NT2/D1 (cell line): Measurements from ENCODE around the gene PPP1R37.

Experiments used
- DNase-seq: peaks from one replicate; pipeline ENCODE4 v3.0.0-alpha.2; 2011; ENCODE audit warnings: low read depth, low spot score
- H3K27me3 ChIP-seq: 2 replicates; pipeline ENCODE4 v1.6.0; 2011; ENCODE audit warnings: mild to moderate bottlenecking; ENCODE audit not compliant: insufficient read length, insufficient read depth
- H3K36me3 ChIP-seq: 2 replicates; pipeline ENCODE4 v1.6.1; 2011; ENCODE audit warnings: mild to moderate bottlenecking, low read length, mixed read lengths; ENCODE audit not compliant: insufficient read depth, insufficient read length
- H3K4me1 ChIP-seq: 2 replicates; pipeline ENCODE4 v1.5.1; 2011; ENCODE audit not compliant: insufficient read depth, insufficient read length
- H3K4me3 ChIP-seq: 2 replicates; pipeline ENCODE4 v1.5.1; 2011; ENCODE audit warnings: low read depth; ENCODE audit not compliant: insufficient read length
- H3K9ac ChIP-seq: 2 replicates; pipeline ENCODE4 v1.6.0; 2011; ENCODE audit warnings: low read depth; ENCODE audit not compliant: insufficient read length
- H3K9me3 ChIP-seq: 2 replicates; pipeline ENCODE4 v1.5.1; 2011; ENCODE audit warnings: mild to moderate bottlenecking, low read length; ENCODE audit not compliant: insufficient read depth
- SUZ12 ChIP-seq: IDR thresholded peaks from 2 replicates; pipeline ENCODE4 v1.6.1; 2011; ENCODE audit not compliant: insufficient read length, insufficient read depth; ENCODE audit errors: extremely low read depth
- YY1 ChIP-seq: IDR thresholded peaks from 2 replicates; pipeline ENCODE4 v1.6.1; 2011; ENCODE audit not compliant: insufficient read length, insufficient read depth
- ZNF274 ChIP-seq: IDR thresholded peaks from 2 replicates; pipeline ENCODE4 v1.6.1; 2011; ENCODE audit warnings: mild to moderate bottlenecking, low read depth, low read length

PPP1R37 gene

DNA sequence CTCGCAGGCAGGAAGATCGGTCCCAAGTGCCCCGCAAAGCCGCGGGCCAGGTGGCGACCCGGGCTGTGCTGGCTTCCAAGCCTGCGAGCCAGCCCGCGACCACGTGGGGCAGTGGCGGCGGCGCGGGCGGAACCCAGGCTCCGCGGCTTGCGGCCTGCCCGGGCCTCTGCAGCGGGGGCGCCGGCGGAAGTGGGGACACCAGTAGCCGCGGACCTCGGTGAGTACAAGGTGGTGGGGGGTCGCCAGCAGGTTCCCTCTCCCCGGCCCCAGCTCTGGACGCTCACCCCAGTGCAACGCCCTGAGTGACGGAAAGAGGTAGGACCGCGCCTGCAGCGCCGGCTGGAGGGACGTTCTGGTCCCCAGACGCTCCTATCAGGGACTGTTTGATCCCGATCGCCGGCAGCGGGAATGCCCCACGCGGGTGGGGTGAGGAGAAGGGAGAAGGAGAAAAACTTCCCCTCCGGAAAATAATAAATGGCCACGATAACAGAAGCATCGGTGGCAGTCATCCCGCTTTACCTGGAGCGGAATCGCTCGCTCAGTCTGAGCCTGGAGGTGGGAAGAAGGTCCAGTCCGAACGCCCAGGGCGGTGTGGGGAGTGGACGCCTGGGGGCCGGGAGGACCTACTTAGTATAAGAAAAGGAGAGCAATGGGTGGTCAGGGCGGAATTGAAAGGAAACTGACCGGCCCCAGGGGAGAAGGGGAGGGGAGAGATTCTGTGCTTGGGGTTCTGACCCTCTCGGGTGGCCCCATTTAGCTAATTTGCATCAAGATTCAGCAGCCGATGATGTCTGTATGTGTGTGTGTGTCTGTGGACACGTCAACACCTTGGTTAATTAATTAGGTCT, 13.7 kb upstream of the PPP1R37 start, which contains the start of gene GEMIN7:
Gene GEMIN7 (plus strand): TSS at position 198 of the 848 bp plus-strand sequence. CDS start 10,855 bp downstream, outside the sequence.
- Histone ChIP-seq H3K27me3 (no peaks in the 10 kb centered on the region), H3K4me3 (peak within 1 kb of the TSS; percentile 82), H3K36me3 (peaks cover 12% of the 10 kb centered on the region), H3K9me3 (no peaks in the 10 kb centered on the region), H3K9ac (peak within 1 kb of the TSS; percentile 95), H3K4me1 (peaks cover 3% of the 10 kb centered on the region)
- peak; percentile 63 for DNase-seq
- TF ChIP-seq ZNF274 (no peak), SUZ12 (no peak), YY1 (no peak)

DNA sequence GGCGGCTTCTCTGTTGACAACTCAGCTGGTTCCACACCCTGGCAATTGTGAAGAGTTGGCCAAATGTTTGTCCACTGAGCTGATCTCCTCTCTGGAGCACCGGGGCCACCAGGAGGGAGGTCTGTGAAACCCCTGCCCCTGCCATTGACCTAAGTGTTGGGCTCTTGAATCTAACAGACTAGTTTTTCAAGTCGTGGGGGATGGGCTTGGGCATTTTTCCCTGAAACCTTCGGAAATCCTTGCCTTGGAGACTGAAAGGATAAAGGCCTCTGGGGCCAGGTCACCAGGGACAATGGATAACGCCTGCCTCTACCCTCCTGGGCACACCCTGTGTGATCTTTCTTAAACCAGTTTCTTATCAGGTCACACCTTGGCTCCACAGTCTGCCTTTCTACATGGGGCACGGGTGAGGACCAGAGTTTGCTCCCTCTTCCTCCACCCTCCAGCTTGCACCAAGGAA, 13.0 kb upstream of the PPP1R37 start:
- no peak for DNase-seq
- no peaks in the 10 kb centered on the region for H3K27me3 ChIP-seq
- peak overlapping the region; percentile 95 for H3K9ac ChIP-seq
- TF ChIP-seq ZNF274 (no peak), SUZ12 (no peak), YY1 (no peak)
- H3K4me3 ChIP-seq, result peak overlapping the region; percentile 82
- H3K9me3 ChIP-seq, result no peaks in the 10 kb centered on the region
- peaks cover 12% of the 10 kb centered on the region for H3K36me3 ChIP-seq
- no peaks in the 10 kb centered on the region for H3K4me1 ChIP-seq

DNA sequence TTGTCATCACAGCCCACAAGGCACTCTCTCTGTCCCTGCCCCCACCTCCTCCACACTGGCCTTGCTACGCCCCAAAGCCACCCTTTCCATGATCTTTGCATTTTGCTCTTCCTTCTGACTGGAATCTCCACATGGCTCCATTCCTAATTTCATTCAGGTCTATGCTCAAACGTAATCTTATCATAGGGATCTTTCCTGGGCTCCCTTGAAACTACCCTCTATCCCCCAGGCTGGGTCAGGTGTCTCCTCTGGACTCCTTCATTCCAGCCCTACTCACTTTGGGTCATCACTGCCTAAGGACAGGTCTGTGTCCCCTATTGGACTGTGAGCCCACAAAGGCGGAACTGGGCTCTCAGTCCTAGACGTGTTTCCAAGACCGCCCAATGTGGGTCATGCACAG, 10.8 kb upstream of the PPP1R37 start:
- H3K27me3 ChIP-seq, result no peaks in the 10 kb centered on the region
- no peak overlapping the region for H3K4me3 ChIP-seq
- no peaks in the 10 kb centered on the region for H3K4me1 ChIP-seq
- no peaks in the 10 kb centered on the region for H3K9me3 ChIP-seq
- no peak overlapping the region for H3K9ac ChIP-seq
- H3K36me3 ChIP-seq, result peaks cover 22% of the 10 kb centered on the region
- TF ChIP-seq ZNF274 (no peak), YY1 (no peak), SUZ12 (no peak)
- DNase-seq, result no peak

DNA sequence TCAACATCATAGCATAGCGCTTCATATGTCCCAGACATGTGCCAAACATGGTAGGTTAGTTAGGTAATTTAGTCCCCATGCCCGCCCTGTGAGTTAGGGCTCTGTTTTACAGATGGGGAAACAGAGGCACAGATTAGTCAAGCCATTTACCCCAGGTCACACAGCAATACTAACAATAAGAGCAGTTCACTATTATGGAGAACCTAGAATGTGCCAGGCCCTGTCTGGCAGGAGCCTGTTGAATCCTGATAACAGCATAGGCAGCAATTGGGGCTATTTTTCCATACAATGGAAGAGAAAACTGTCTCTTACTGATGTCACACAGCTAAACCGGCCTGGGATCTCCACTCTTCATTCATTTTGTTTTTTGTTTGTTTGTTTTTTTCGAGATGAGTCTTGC, 6.5 kb upstream of the PPP1R37 start:
- TF ChIP-seq YY1 (no peak), SUZ12 (no peak), ZNF274 (no peak)
- H3K36me3 ChIP-seq, result peaks cover 43% of the 10 kb centered on the region
- H3K9ac ChIP-seq, result no peak overlapping the region
- no peaks in the 10 kb centered on the region for H3K9me3 ChIP-seq
- peaks cover 3% of the 10 kb centered on the region for H3K4me1 ChIP-seq
- no peak overlapping the region for H3K4me3 ChIP-seq
- DNase-seq, result no peak
- no peaks in the 10 kb centered on the region for H3K27me3 ChIP-seq

DNA sequence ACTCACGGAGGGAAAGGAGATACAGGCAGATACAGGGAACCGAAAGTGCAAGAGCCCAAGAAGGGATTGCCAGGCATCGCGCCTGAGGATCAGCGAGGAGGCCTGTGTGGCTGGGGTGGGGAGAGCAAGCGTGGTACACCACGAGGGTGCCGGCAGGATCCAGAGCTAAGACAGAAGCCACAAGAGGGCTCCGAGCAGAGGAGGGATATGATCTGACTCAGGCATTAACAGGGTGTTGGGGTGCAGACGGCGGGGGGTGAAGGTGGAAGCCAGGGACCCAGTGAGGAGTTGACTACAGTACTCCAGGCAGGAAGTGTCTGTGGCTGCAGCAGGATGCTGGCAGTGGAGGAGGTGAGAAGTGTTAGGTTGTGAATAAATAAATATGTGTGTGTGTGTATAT, 5.4 kb upstream of the PPP1R37 start:
- Histone ChIP-seq H3K4me3 (no peak overlapping the region), H3K9ac (no peak overlapping the region), H3K4me1 (peaks cover 3% of the 10 kb centered on the region), H3K9me3 (no peaks in the 10 kb centered on the region), H3K27me3 (no peaks in the 10 kb centered on the region), H3K36me3 (peaks cover 34% of the 10 kb centered on the region)
- no peak for TF ChIP-seq ZNF274
- TF ChIP-seq SUZ12, result no peak
- no peak for TF ChIP-seq YY1
- DNase-seq, result no peak

DNA sequence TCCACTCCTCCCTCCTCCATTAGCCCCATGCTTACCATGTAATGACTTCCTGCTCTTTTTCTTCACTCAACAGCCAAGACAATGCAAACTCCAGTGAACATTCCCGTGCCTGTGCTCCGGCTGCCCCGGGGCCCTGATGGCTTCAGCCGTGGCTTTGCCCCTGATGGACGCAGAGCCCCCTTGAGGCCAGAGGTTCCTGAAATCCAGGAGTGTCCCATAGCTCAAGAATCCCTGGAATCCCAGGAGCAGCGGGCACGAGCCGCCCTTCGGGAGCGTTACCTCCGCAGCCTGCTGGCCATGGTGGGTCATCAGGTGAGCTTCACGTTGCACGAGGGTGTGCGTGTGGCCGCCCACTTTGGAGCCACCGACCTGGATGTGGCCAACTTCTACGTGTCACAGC, 2.9 kb upstream of the PPP1R37 start:
- peaks cover 38% of the 10 kb centered on the region for H3K36me3 ChIP-seq
- peaks cover 7% of the 10 kb centered on the region for H3K4me1 ChIP-seq
- H3K9ac ChIP-seq, result no peak overlapping the region
- H3K4me3 ChIP-seq, result no peak overlapping the region
- DNase-seq, result no peak
- H3K9me3 ChIP-seq, result no peaks in the 10 kb centered on the region
- TF ChIP-seq ZNF274, result no peak
- no peak for TF ChIP-seq SUZ12
- TF ChIP-seq YY1, result no peak
- no peaks in the 10 kb centered on the region for H3K27me3 ChIP-seq

DNA sequence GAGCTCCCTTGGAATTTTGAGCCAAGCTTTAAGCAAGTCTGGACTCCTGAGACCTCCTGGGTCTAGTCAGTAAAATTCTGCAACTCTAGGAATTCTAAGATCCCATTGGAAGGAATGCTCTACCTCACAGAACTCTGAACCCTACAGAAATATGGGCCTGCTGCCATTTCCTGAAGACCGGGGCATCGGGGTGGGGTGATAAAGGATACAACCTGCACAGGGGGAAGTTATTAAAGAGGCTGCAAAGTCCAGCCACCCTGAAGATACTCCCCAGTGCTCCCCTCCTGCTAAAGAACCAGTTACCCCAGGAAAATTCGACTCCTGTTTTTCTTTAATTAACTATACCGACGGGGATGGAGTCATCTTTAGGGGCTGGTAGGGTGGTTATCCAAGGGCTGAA, 2.4 kb upstream of the PPP1R37 start:
- no peak for DNase-seq
- no peak overlapping the region for H3K4me3 ChIP-seq

More for the DNA sequence above, 2.4 kb upstream of the PPP1R37 start:
- TF ChIP-seq SUZ12, result no peak
- Histone ChIP-seq H3K9me3 (no peaks in the 10 kb centered on the region), H3K9ac (no peak overlapping the region), H3K27me3 (no peaks in the 10 kb centered on the region), H3K36me3 (peaks cover 40% of the 10 kb centered on the region), H3K4me1 (peaks cover 7% of the 10 kb centered on the region)
